Measurements from ENCODE around the gene MANSC4. TPM values are rescaled to one million over a fixed set of nuclear protein-coding genes. Genes with fewer than 3 reads are reported as not detected.

Gene MANSC4
- total RNA-seq: not detected
- long read RNA-seq: 0 reads

DNA sequence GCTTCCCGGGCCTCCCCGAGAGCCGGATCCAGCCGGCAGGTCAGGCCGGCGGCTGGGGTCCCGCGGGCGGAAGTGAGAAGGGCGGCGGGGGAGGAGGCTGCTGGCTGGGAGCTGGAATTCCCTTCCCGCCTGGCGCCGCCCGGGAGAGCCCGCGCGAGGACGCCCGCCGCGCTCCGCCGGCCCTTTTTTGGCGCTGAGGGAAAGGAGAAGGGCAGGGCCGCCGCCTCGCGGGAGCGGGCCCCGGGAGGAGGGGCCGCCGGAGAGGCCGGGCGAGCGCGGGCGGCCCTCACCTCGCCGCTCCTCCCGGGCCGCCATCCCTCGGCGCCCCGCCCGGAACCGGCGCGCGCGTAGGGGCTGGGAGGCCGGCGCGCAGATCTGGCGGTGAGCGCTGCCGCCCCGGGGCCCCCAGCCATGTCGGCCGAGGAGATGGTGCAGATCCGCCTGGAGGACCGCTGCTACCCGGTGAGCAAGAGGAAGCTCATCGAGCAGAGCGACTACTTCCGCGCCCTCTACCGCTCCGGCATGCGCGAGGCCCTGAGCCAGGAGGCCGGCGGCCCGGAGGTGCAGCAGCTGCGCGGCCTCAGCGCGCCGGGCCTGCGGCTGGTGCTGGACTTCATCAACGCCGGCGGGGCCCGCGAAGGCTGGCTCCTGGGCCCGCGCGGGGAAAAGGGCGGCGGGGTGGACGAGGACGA, at the start of gene MANSC4, which contains the start of gene KLHL42:
Gene MANSC4 (minus strand): TSS at position 317 of the 692 bp plus-strand sequence. CDS start 8,960 bp downstream, outside the sequence.
Gene KLHL42 (plus strand): TSS at position 314 of the 692 bp plus-strand sequence. CDS start 98 bp downstream, at position 412.
- peak within 1 kb of the TSS; percentile 82 for H3K27ac ChIP-seq
- intact Hi-C loops (cut with DNase I): no loop called here
- peak; percentile 93 for ATAC-seq
- peaks cover 20% of the 10 kb centered on the region for H3K4me1 ChIP-seq
- TF ChIP-seq, protein P1, sequence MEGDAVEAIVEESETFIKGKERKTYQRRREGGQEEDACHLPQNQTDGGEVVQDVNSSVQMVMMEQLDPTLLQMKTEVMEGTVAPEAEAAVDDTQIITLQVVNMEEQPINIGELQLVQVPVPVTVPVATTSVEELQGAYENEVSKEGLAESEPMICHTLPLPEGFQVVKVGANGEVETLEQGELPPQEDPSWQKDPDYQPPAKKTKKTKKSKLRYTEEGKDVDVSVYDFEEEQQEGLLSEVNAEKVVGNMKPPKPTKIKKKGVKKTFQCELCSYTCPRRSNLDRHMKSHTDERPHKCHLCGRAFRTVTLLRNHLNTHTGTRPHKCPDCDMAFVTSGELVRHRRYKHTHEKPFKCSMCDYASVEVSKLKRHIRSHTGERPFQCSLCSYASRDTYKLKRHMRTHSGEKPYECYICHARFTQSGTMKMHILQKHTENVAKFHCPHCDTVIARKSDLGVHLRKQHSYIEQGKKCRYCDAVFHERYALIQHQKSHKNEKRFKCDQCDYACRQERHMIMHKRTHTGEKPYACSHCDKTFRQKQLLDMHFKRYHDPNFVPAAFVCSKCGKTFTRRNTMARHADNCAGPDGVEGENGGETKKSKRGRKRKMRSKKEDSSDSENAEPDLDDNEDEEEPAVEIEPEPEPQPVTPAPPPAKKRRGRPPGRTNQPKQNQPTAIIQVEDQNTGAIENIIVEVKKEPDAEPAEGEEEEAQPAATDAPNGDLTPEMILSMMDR (IDR thresholded peaks at IDR 0.05): peak; percentile 18
- H3K36me3 ChIP-seq: no peaks in the 10 kb centered on the region
- no peaks in the 10 kb centered on the region for H3K27me3 ChIP-seq
- H3K4me3 ChIP-seq: peak within 1 kb of the TSS; percentile 90
- peak; percentile 87 for DNase-seq
- H3K9me3 ChIP-seq: no peaks in the 10 kb centered on the region

DNA sequence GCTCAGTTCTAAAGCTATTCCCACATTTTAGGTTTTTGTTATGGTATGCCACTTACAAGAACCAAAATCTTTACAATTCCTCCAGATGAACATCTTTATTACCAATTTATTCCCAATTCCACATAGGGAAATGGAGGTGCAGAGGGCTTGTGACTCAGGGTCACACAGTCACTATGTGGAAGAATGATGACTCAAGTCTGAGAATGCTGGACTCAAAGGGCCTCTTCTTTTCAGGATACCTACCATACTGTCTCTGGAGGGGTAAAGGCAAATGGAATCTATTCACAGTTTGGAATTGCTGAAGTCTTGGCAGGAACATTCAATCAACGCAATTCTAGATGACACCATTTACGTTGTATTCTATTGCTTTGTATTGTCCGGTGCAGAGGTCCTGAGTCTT, 48.2 kb upstream of the MANSC4 start:
- no peak overlapping the region for H3K4me3 ChIP-seq
- TF ChIP-seq, protein P1 (IDR thresholded peaks at IDR 0.05): no peak
- ATAC-seq (no peak), DNase-seq (no peak)
- H3K27ac ChIP-seq: no peak overlapping the region
- H3K27me3 ChIP-seq: no peaks in the 10 kb centered on the region
- intact Hi-C loops (cut with DNase I): no loop called here
- no peaks in the 10 kb centered on the region for H3K9me3 ChIP-seq
- no peaks in the 10 kb centered on the region for H3K36me3 ChIP-seq
- H3K4me1 ChIP-seq: no peaks in the 10 kb centered on the region

DNA sequence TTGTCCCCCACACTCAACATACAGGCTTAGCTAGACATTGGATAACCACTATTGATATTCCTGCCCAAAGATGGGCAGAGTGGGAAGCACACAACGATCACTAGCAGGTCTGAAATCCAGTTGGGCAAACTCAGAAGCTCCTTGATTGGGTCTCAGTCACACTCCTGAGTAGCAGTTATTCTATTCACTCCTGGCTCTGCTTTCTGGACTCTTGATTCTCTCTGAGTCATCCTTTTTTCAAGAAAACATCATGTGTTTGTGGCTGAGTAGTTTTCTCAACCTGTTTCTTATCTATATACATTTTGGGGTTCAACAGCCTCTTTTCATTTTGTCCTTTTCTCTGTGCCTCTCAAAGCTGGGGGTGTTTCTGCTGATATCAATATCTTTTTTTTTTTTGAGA, 46.0 kb upstream of the MANSC4 start:
- no peaks in the 10 kb centered on the region for H3K9me3 ChIP-seq
- no peaks in the 10 kb centered on the region for H3K27me3 ChIP-seq
- no peak overlapping the region for H3K27ac ChIP-seq
- TF ChIP-seq, protein P1 (IDR thresholded peaks at IDR 0.05): no peak
- ATAC-seq (no peak), DNase-seq (no peak)
- H3K36me3 ChIP-seq: no peaks in the 10 kb centered on the region
- H3K4me3 ChIP-seq: no peak overlapping the region
- no peaks in the 10 kb centered on the region for H3K4me1 ChIP-seq
- intact Hi-C loops (cut with DNase I): no loop called here

DNA sequence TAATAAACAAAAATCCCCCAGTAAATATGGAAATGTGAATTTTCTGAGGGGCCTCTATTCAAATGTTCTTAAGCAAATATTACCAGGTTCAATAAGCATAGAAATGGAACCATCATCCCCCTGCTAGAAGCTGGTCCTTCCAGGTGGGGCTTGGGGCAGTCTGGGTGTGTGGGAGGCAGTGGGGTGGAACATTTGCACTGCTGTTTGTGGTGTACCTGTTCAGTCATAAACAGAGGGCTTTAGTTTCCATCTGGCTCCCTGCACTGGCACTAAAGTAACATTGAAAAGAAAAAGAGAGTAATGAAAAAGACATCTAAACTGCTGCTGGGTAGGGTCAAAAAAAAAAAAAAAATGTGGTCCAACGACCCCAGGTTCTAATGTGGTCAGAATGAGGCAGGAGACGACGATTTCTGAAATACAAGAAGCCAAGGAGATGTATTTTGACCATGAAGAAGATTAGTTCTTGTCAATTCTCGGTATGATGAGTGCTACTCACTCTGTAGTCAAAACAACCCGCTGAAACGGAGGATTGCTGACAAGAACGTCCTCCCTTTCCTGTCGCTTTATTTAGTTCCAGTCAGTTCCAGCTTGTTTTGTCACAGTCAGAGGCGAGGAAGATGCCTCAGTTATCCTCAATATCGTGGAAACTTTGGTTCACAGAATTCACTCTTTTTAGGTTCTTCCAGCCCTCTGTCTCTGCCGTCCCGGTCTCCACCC, 44.2 kb upstream of the MANSC4 start:
- Histone ChIP-seq H3K36me3 (no peaks in the 10 kb centered on the region), H3K4me3 (no peak overlapping the region), H3K9me3 (no peaks in the 10 kb centered on the region), H3K4me1 (peaks cover 4% of the 10 kb centered on the region), H3K27ac (no peak overlapping the region), H3K27me3 (no peaks in the 10 kb centered on the region)
- TF ChIP-seq, protein P1 (IDR thresholded peaks at IDR 0.05): no peak
- intact Hi-C loops (cut with DNase I): no loop called here
- ATAC-seq (no peak), DNase-seq (no peak)

DNA sequence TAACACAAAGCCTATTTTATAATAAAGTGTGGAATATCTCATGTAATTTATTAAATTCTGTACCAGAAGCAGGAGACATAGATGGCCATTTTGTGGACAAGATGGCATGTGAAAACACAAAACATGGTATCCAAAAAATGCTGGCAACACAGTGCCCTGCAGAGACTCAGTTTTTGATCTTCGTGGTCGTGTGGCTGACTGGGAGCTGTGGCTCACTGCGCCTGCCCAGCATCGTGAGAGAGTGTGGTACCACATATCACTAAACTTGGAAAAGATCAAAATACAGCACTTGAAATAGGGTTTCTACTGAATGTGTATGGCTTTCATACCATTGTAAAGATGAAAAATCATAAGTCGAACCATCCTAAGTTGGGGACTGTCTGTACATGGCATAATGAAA, 43.0 kb upstream of the MANSC4 start:
- H3K36me3 ChIP-seq: no peaks in the 10 kb centered on the region
- DNase-seq (no peak), ATAC-seq (no peak)
- intact Hi-C loops (cut with DNase I): no loop called here
- H3K9me3 ChIP-seq: no peaks in the 10 kb centered on the region
- no peak overlapping the region for H3K27ac ChIP-seq
- no peak overlapping the region for H3K4me3 ChIP-seq
- peaks cover 4% of the 10 kb centered on the region for H3K4me1 ChIP-seq
- TF ChIP-seq, protein P1 (IDR thresholded peaks at IDR 0.05): no peak
- H3K27me3 ChIP-seq: no peaks in the 10 kb centered on the region

All from upper lobe of right lung (tissue), 1 donor.